Left hindlimb (tissue), 1 donor: Measurements from ENCODE around the gene ADAD2.
"Not testable (repeated sequence)": the region's sequence is repeated elsewhere in the genome, so short reads cannot be mapped to it uniquely, and the experiment has no call there.

Experiments used
- DNase-seq: peaks from one replicate; pipeline ENCODE4 v3.0.0-alpha.2; 2018

ADAD2 gene

GRCh38 chr16:84196727-84197394 is 5.9 kb downstream of the ADAD2 start:
- no peak for DNase-seq

DNA sequence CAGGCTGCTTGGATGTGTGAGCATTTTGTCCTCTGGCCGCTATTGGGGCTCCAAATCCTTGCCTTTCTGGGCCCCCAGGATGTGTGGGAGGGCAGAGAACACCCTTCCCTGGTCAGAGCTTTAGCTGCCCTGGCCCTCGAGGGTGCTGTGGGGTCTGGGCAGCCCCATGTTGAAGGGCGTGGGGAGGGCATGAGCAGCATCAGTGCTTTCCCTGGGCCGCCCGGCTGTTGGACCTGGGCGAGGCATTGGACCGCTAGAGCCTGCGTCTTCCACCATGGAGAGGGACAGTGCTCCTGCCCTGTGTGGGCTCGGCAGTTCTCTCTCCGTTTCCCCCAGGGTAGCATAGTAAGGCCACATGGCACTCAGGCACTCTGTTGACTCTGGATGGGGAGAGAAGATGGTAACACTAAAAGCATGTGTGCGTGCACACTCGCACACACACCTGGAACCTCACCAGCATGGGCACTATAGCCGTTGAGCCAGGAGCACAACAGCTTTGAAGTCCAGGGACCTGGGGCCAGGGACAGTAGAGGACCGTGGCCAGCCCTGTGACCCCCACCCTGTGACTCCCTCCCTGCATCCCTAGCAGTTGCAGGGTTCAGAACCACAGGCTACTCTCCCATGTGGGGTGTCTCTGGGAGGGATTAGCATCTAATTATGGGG is 6.6 kb downstream of the ADAD2 start:
- DNase-seq = no peak

- DNase-seq = no peak
These were observed 7.4 kb downstream of the ADAD2 start for GRCh38 chr16:84198401-84198800.

DNA sequence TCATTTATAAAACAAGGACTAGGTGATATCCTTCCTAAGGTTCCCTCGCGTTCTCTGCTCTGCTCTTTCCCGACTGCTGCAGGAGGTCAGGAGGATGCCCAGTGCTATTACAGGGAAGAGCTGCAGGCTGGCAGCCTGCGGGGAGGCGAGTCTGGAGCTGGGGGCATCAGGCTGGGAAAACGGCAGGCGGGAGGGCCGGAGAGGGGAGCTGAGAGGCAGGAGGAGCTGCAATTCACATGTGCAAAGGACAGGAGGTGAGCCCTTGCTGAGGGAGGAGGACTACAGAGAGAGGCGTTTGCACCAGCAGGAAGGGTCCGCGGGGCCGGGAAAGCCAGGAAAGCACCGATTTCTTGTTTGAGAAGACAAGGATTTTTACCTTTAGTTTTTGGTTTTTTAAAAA is 8.1 kb downstream of the ADAD2 start:
- DNase-seq = no peak

DNA sequence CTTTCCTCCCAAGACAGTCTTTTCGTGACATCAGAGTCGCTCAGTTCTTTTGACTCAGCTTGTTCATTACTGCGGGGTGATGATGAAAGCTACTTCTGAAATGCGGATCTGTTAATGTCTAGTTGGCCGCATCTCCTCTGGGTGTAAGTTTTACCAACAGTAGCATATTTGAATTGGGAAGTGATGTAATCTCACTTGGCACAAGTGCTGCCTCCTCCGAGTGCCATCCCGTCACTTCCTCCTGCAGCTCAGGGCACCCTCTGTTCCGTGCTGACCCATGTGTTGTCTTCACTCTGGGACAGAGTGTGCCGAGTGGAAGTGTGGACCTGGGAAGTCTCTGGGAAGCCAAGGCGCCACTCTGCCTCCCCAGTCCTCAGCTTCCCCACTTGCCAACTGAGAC is 8.9 kb downstream of the ADAD2 start:
- no peak for DNase-seq

GRCh38 chr16:84204551-84204950 is 13.6 kb downstream of the ADAD2 start:
- DNase-seq = not testable (repeated sequence)

- DNase-seq = not testable (repeated sequence)
These were observed 14.2 kb downstream of the ADAD2 start for GRCh38 chr16:84205123-84205522.

- DNase-seq = no peak
These were observed 15.2 kb downstream of the ADAD2 start for GRCh38 chr16:84205976-84206691.

GRCh38 chr16:84207251-84207650 is 16.3 kb downstream of the ADAD2 start:
- no peak for DNase-seq

DNA sequence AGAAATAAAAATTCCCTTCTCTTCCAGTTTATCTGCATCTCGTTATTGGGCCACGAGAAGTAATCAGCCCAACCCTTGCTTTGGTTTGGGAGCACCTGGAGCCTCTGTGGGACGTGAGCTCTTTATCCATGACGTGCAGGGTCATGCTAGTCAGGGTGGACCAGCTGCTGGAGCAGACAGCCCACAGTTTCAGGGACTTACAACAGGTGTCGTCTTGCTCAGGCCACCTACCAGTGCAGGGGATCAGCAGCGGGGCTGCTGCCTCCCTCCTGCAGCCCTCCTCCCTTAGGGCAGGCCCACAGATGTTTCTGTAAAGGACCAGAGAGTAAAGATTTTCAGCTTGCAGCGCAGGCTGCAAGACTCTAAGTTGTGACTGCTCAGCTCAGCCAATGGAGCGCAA is 16.9 kb downstream of the ADAD2 start:
- DNase-seq = no peak

- DNase-seq = no peak
These were observed 19.0 kb downstream of the ADAD2 start for GRCh38 chr16:84209989-84210388.

GRCh38 chr16:84212154-84212553 is 21.2 kb downstream of the ADAD2 start:
- no peak for DNase-seq

GRCh38 chr16:84212631-84213030 is 21.7 kb downstream of the ADAD2 start:
- no peak for DNase-seq

GRCh38 chr16:84214451-84215066 is 23.6 kb downstream of the ADAD2 start:
- DNase-seq = no peak

DNA sequence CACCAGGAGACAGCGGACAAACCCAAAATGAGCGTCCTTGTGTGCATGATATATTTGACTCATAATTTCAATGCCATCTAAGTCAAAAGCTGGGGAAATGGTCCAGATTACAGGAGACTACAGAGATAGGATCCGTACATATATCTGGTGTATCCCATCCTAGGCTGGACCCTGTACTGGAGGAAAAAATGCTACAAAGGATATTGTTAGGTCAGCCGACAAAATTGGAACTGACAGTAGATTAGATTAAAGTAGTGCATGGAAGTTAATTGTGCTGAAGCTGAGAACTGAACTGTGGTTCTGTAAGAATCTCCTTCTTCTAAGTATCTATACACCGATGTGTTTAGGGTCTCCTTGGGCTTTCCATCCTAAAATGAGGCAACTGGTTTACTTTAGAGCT is 24.6 kb downstream of the ADAD2 start:
- DNase-seq = no peak

DNA sequence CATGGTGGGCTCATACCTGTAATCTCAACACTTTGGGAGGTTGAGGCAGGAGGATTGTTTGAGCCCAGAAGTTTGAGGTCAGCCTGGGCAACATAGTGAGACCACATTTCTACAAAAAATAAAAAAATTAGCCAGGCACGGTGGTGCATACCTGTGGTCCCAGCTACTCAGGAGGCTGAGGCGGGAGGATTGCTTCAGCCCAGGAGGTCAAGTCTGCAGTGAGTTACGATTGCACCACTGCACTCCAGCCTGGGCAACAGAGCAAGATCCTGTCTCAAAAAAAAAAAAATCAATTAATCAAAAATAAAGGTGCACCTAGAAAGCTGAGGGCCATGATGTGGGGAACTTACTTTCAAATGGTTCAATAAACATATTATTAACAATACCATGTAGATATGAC is 25.2 kb downstream of the ADAD2 start:
- not testable (repeated sequence) for DNase-seq

DNA sequence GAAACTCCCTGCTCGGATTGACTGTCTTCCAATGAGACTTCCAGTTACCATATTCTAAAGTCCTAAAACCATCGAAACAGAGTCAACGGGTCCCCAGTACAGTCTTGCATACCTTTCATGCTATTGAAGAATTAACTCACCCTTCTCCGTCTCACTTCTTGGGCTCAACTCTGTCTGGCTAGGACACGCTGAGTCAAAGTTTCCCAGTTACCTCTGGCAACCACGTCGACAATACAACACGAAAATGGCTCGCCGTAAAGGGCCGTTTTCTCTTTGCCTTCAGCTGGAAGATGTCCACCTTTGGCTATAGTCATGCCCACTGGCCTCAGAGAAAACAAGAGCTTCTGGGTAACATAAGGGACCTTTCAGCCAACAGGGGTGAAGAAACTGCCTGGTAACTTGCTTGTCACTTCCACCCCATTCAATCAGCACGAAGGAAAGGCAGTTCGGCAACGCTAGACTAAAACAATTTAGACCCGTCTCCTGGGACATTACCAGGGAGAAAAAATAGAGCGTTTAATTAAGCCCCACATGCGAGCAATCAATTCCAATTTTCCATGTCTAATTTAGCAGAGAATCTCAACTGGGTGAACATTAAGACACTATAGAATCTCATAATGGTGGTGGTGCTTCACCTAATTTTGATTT is 27.3 kb downstream of the ADAD2 start:
- no peak for DNase-seq

DNA sequence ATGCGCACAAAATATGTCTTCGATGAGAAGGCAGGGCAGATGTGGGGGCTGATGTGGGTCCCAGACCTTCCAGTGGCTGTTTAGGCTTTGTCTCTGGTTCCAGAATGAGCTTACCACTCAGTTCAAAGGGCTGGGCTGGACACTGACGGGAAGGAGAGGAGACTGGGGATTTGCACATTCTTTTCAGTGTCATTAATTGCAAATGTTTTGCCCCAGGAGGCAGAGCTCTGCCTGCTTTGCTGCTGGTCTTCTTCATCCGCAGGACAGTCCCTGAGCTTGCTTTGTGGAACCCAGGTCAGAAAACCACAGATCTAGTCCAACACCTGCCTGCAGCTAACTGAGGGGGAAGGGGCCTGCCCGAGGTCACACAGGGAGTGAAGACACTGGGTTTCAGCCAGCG is 28.0 kb downstream of the ADAD2 start:
- no peak for DNase-seq

GRCh38 chr16:84220851-84221250 is 29.9 kb downstream of the ADAD2 start:
- DNase-seq = no peak

DNA sequence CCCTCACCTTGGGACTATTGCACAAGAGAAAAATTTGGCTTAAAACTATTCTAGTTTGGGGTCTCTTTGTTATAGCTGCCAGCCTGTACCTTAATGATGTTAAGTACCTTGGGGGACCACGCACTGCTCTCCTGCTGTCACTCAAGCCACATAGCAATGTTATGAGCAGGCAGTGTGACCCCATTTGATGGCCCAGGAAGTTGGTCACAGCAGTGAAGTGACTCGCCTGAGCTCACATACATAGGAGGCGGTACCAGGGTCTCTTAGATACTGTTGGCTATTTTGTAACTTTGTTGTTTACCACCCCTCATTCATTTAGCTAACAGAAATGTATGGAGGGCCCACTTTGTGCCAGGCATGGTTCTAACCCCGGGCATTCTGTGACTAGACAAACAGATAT is 32.5 kb downstream of the ADAD2 start:
- DNase-seq = no peak

- no peak for DNase-seq
These were observed 33.6 kb downstream of the ADAD2 start for GRCh38 chr16:84224554-84224953.

- no peak for DNase-seq
These were observed 34.2 kb downstream of the ADAD2 start for GRCh38 chr16:84225126-84225525.

DNA sequence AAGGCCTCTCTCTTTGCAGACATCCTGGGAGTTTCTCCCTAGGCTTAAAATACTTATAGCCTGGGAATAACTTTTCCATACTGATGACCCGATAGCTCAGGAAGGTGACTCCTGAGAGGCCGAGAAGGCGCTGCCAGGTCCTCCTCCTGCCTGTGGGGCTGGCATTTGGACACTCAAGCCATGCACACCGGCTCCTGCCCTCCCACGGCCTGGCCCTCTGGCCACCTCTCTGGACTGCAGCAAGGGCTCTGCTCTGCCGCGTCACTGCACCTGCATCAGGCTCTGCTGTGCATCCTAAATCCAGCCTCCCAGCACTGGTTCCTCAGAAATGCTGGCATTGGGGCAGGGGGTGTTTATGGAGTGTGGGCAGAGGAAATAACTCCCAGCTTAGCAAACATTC is 34.6 kb downstream of the ADAD2 start:
- DNase-seq = no peak
